SK-N-SH (cell line): ENCODE measurements around the gene BRD2. TPM values are rescaled to one million over a fixed set of nuclear protein-coding genes. Genes with fewer than 3 reads are reported as not detected.
A peak's percentile ranks its signal among the peaks of the same experiment; 100 is the strongest.

Source experiments
- CTCF ChIA-PET: fragments of 300-600, 350-600 bp; formaldehyde crosslinking; extraction: SDS; loops from one replicate; lab custom pipeline; 2021; lab: Yijun Ruan, JAX
- POLR2A ChIA-PET: fragments of 350-600 bp; sonication (Branson Sonifier 250); formaldehyde crosslinking; extraction: SDS; loops from one replicate; lab custom pipeline; 2020; ENCODE audit warnings: antibody characterized with exemption, inconsistent platforms; lab: Yijun Ruan, JAX
- DNase-seq: peaks from one replicate; pipeline ENCODE4 v3.0.0; 2012
- H2AFZ ChIP-seq: fragments of 200-600 bp; sonication (generic); 2 replicates; pipeline ENCODE4 v1.8.1; 2016; ENCODE audit warnings: antibody characterized with exemption, mild to moderate bottlenecking, low read depth
- H3F3A ChIP-seq: fragments of 200-600 bp; sonication (generic); replicated peaks from 2 replicates; pipeline ENCODE3; 2016; ENCODE audit warnings: antibody characterized with exemption, mild to moderate bottlenecking; ENCODE audit not compliant: insufficient read depth
- H3K27ac ChIP-seq, 2 experiments: fragments of 200-500 bp in 1 of 2; fragments of 200-600 bp in 1 of 2; sonication (Bioruptor generic) in 1 of 2; sonication (generic), shearing (Covaris generic) in 1 of 2; 2 replicates each; pipeline versions ENCODE4 v1.5.1 to v1.6.1; 2014 to 2016; ENCODE audit warnings: low read depth in 2 of 2, inconsistent platforms in 1 of 2, low read length in 1 of 2, mild to moderate bottlenecking in 1 of 2, mixed read lengths in 1 of 2
- H3K27me3 ChIP-seq: fragments of 200-600 bp; sonication (generic), shearing (Covaris generic); 2 replicates; pipeline ENCODE4 v1.6.1; 2016; ENCODE audit warnings: mixed run types; ENCODE audit not compliant: insufficient read depth
- H3K36me3 ChIP-seq, 2 experiments: fragments of 200-500 bp in 1 of 2; fragments of 200-600 bp in 1 of 2; sonication (Bioruptor generic) in 1 of 2; sonication (generic) in 1 of 2; replicated peaks in 1 of 2; 2 replicates each; pipeline versions ENCODE3 to v1.5.1; 2014 to 2016; ENCODE audit warnings: low read length in 1 of 2, mild to moderate bottlenecking in 1 of 2; ENCODE audit not compliant: insufficient read depth in 2 of 2, control insufficient read depth in 1 of 2
- H3K4me1 ChIP-seq, 2 experiments: fragments of 200-500 bp in 1 of 2; fragments of 200-600 bp in 1 of 2; sonication (Bioruptor generic) in 1 of 2; sonication (generic), shearing (Covaris generic) in 1 of 2; 2 replicates each; pipeline versions ENCODE4 v1.5.1 to v1.6.1; 2014 to 2016; ENCODE audit warnings: low read depth in 1 of 2, low read length in 1 of 2, mixed run types in 1 of 2; ENCODE audit not compliant: insufficient read depth in 2 of 2, control insufficient read depth in 1 of 2
- H3K4me2 ChIP-seq: fragments of 200-600 bp; sonication (generic), shearing (Covaris generic); 2 replicates; pipeline ENCODE4 v1.6.1; 2017; ENCODE audit warnings: mixed run types
- H3K4me3 ChIP-seq, 2 experiments: fragments of 200-500 bp in 1 of 2; fragments of 200-600 bp in 1 of 2; sonication (Bioruptor generic) in 1 of 2; sonication (generic), shearing (Covaris generic) in 1 of 2; 2 replicates each; pipeline versions ENCODE4 v1.5.1 to v1.8.1; 2014 to 2016; ENCODE audit warnings: low read depth in 2 of 2, inconsistent platforms in 1 of 2, low read length in 1 of 2, mild to moderate bottlenecking in 1 of 2, mixed read lengths in 1 of 2, moderate library complexity in 1 of 2
- H3K79me2 ChIP-seq: fragments of 200-600 bp; sonication (generic); 2 replicates; pipeline ENCODE4 v1.8.1; 2017; ENCODE audit warnings: mild to moderate bottlenecking; ENCODE audit not compliant: insufficient read depth
- H3K9ac ChIP-seq: fragments of 200-600 bp; sonication (generic); 2 replicates; pipeline ENCODE4 v1.6.1; 2017; ENCODE audit warnings: mixed run types
- H3K9me2 ChIP-seq: fragments of 200-600 bp; sonication (generic); 2 replicates; pipeline ENCODE4 v1.6.1; 2017; ENCODE audit warnings: mixed run types
- H3K9me3 ChIP-seq: fragments of 200-600 bp; sonication (generic); 2 replicates; pipeline ENCODE4 v1.6.1; 2017; ENCODE audit warnings: mixed run types, mild to moderate bottlenecking, moderate library complexity
- H4K20me1 ChIP-seq: fragments of 200-600 bp; sonication (generic); 2 replicates; pipeline ENCODE4 v1.6.1; 2017; ENCODE audit warnings: mild to moderate bottlenecking, mixed run types; ENCODE audit not compliant: insufficient read depth
- ELF1 ChIP-seq: IDR thresholded peaks from 2 replicates; pipeline ENCODE4 v1.4.0; 2012
- EP300 ChIP-seq, 2 experiments: IDR thresholded peaks; 2 replicates each; pipeline versions ENCODE4 v1.4.0 to v1.6.1; 2012; ENCODE audit warnings: borderline replicate concordance in 1 of 2, low read depth in 1 of 2, low read length in 1 of 2
- FOSL2 ChIP-seq: IDR thresholded peaks from 2 replicates; pipeline ENCODE4 v1.4.0; 2012; ENCODE audit warnings: low read depth, mild to moderate bottlenecking, moderate library complexity, borderline replicate concordance
- FOXM1 ChIP-seq: IDR thresholded peaks from 2 replicates; pipeline ENCODE4 v1.4.0; 2012; ENCODE audit warnings: low read depth, mild to moderate bottlenecking
- GATA2 ChIP-seq: sonication (generic); formaldehyde crosslinking; IDR thresholded peaks from 2 replicates; pipeline ENCODE4 v1.5.0; 2020; ENCODE audit warnings: mild to moderate bottlenecking, missing genetic modification reagents
- JUND ChIP-seq: IDR thresholded peaks from 2 replicates; pipeline ENCODE4 v1.4.0; 2012
- NRF1 ChIP-seq: IDR thresholded peaks from 2 replicates; pipeline ENCODE4 v1.6.1; 2012; ENCODE audit warnings: low read depth, mild to moderate bottlenecking, low read length
- RAD21 ChIP-seq: IDR thresholded peaks from 2 replicates; pipeline ENCODE4 v1.6.1; 2012; ENCODE audit warnings: mild to moderate bottlenecking, low read length
- RCOR1 ChIP-seq: fragments of 150-350 bp; IDR thresholded peaks from 2 replicates; pipeline ENCODE4 v1.6.1; 2017; ENCODE audit warnings: antibody characterized with exemption, low read length
- YY1 ChIP-seq: IDR thresholded peaks from 2 replicates; pipeline ENCODE4 v1.4.0; 2012; ENCODE audit warnings: low read depth, mild to moderate bottlenecking
- WGBS: methylation state at CpG from one replicate; pipeline ENCODE4 v1.1.6; 2017; ENCODE audit warnings: low lambda C conversion rate; 5-methylcytosine and 5-hydroxymethylcytosine counted together
- polyA plus RNA-seq, 3 experiments: library from polyadenylated mRNA; depleted of rRNA; stranded (reverse); fragments of >200 nt; gene quantifications; 2 replicates each; pipeline ENCODE4 v1.2.3, GENCODE V29; 2012
- TF ChIP-seq, protein P1 (sequence below): fragments of 150-350 bp; IDR thresholded peaks from 2 replicates; pipeline ENCODE4 v1.6.1; 2016; ENCODE audit warnings: mild to moderate bottlenecking, low read depth, low read length
- TF ChIP-seq, protein P2 (sequence below): IDR thresholded peaks from 2 replicates; pipeline ENCODE4; 2012
- TF ChIP-seq, protein P3 (sequence below): IDR thresholded peaks from 2 replicates; pipeline ENCODE4 v1.4.0; 2012; ENCODE audit warnings: low read depth, borderline replicate concordance
- TF ChIP-seq, protein P4 (sequence below): IDR thresholded peaks from 2 replicates; pipeline ENCODE4 v1.4.0; 2012; ENCODE audit warnings: low read depth
- TF ChIP-seq, protein P5 (sequence below): fragments of 200-600 bp; sonication (generic); IDR thresholded peaks from 2 replicates; pipeline ENCODE4 v1.6.1; 2017; ENCODE audit warnings: antibody characterized with exemption, mild to moderate bottlenecking, moderate library complexity

The BRD2 gene
- polyA plus RNA-seq, 1 of the 3 experiments (the other 2 are of a cell fraction) = 104 TPM

DNA sequence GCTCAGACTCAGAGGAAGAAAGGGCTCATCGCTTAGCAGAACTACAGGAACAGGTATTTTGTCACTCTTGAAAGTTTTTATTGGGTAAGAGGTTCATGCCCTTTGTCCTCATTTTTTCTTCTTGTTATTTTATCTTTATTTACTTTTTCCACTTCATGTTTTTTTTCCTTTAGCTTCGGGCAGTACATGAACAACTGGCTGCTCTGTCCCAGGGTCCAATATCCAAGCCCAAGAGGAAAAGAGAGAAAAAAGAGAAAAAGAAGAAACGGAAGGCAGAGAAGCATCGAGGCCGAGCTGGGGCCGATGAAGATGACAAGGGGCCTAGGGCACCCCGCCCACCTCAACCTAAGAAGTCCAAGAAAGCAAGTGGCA lies 9.5 kb downstream of the BRD2 start:
- no peak for DNase-seq
- H3K4me1 ChIP-seq = peaks cover 24 to 25% of the 10 kb centered on the region in 2 experiments
- peaks cover 82% of the 10 kb centered on the region for H3K79me2 ChIP-seq
- H4K20me1 ChIP-seq = peaks cover 100% of the 10 kb centered on the region
- H3K9me3 ChIP-seq = no peaks in the 10 kb centered on the region
- no peaks in the 10 kb centered on the region for H3K27me3 ChIP-seq
- peaks cover 84% of the 10 kb centered on the region for H3F3A ChIP-seq
- POLR2A ChIA-PET = no interaction called here
- no peaks in the 10 kb centered on the region for H3K9me2 ChIP-seq
- no peak overlapping the region for H2AFZ ChIP-seq
- H3K9ac ChIP-seq = no peak overlapping the region
- CTCF ChIA-PET = interaction anchor here (1.0 to 16.2 kb wide), 4 partner anchors 10 to 41 kb away, joined by 3 to 391 read pairs (median 52); partner anchors contain the start of genes HLA-DMA and HLA-DMB
- peaks cover 94 to 98% of the 10 kb centered on the region in 2 experiments for H3K36me3 ChIP-seq
- peak overlapping the region; percentile 50; the same call in 1 of the 2 replicates for H3K4me2 ChIP-seq
- 96% methylated on average over 7 of the region's 7 CpGs for WGBS
- H3K4me3 ChIP-seq = no peak overlapping the region
- TF ChIP-seq, protein P1, sequence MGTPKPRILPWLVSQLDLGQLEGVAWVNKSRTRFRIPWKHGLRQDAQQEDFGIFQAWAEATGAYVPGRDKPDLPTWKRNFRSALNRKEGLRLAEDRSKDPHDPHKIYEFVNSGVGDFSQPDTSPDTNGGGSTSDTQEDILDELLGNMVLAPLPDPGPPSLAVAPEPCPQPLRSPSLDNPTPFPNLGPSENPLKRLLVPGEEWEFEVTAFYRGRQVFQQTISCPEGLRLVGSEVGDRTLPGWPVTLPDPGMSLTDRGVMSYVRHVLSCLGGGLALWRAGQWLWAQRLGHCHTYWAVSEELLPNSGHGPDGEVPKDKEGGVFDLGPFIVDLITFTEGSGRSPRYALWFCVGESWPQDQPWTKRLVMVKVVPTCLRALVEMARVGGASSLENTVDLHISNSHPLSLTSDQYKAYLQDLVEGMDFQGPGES = no peak
- TF ChIP-seq NRF1 = no peak
- TF ChIP-seq RAD21 = no peak
- TF ChIP-seq YY1 = no peak
- TF ChIP-seq, protein P2, sequence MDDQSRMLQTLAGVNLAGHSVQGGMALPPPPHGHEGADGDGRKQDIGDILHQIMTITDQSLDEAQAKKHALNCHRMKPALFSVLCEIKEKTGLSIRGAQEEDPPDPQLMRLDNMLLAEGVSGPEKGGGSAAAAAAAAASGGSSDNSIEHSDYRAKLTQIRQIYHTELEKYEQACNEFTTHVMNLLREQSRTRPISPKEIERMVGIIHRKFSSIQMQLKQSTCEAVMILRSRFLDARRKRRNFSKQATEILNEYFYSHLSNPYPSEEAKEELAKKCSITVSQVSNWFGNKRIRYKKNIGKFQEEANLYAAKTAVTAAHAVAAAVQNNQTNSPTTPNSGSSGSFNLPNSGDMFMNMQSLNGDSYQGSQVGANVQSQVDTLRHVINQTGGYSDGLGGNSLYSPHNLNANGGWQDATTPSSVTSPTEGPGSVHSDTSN = no peak
- TF ChIP-seq EP300 (IDR thresholded peaks at IDR 0.05; ENCODE audit: borderline replicate concordance in 1 of 2, low read depth in 1 of 2, low read length in 1 of 2) = no peak
- TF ChIP-seq, protein P3, sequence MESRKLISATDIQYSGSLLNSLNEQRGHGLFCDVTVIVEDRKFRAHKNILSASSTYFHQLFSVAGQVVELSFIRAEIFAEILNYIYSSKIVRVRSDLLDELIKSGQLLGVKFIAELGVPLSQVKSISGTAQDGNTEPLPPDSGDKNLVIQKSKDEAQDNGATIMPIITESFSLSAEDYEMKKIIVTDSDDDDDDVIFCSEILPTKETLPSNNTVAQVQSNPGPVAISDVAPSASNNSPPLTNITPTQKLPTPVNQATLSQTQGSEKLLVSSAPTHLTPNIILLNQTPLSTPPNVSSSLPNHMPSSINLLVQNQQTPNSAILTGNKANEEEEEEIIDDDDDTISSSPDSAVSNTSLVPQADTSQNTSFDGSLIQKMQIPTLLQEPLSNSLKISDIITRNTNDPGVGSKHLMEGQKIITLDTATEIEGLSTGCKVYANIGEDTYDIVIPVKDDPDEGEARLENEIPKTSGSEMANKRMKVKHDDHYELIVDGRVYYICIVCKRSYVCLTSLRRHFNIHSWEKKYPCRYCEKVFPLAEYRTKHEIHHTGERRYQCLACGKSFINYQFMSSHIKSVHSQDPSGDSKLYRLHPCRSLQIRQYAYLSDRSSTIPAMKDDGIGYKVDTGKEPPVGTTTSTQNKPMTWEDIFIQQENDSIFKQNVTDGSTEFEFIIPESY = no peak
- H3K27ac ChIP-seq = no peak overlapping the region

DNA sequence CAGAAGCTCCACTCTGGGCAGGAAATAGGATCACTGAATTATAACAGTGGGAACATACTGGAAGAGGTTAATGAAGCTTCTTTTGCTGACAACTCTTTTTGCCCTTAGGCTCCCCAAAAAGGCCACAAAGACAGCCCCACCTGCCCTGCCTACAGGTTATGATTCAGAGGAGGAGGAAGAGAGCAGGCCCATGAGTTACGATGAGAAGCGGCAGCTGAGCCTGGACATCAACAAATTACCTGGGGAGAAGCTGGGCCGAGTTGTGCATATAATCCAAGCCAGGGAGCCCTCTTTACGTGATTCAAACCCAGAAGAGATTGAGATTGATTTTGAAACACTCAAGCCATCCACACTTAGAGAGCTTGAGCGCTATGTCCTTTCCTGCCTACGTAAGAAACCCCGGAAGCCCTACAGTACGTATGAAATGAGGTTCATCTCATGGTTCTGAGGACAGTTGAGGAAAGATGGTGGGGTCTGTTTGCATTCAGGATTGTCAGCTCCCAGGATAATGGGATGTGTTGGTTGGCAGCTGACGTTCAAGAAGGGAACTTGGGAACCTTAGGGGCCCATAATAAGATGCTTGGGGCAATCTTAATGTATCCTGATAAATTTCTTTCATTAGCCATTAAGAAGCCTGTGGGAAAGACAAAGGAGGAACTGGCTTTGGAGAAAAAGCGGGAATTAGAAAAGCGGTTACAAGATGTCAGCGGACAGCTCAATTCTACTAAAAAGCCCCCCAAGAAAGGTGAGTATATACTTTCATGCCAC lies 11.5 kb downstream of the BRD2 start:
- no peak overlapping the region for H3K27ac ChIP-seq
- ChIA-PET CTCF (interaction anchor here (0.9 to 16.2 kb wide), 10 partner anchors 9 to 268 kb away, joined by 3 to 391 read pairs (median 6); partner anchors contain the start of genes BRD2, HLA-DMA, HLA-DMB and TAP2), POLR2A (interaction anchor here (2.2 kb wide), 1 partner anchor 8 kb away, joined by 13 read pairs; no protein-coding TSS in a partner anchor)
- DNase-seq = no peak
- H3K4me3 ChIP-seq = no peak overlapping the region
- H3K4me1 ChIP-seq = peaks cover 18 to 22% of the 10 kb centered on the region in 2 experiments
- H4K20me1 ChIP-seq = peaks cover 96% of the 10 kb centered on the region
- peaks cover 81 to 83% of the 10 kb centered on the region in 2 experiments for H3K36me3 ChIP-seq
- TF ChIP-seq, protein P4, sequence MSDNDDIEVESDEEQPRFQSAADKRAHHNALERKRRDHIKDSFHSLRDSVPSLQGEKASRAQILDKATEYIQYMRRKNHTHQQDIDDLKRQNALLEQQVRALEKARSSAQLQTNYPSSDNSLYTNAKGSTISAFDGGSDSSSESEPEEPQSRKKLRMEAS = no peak
- TF ChIP-seq, protein P5, sequence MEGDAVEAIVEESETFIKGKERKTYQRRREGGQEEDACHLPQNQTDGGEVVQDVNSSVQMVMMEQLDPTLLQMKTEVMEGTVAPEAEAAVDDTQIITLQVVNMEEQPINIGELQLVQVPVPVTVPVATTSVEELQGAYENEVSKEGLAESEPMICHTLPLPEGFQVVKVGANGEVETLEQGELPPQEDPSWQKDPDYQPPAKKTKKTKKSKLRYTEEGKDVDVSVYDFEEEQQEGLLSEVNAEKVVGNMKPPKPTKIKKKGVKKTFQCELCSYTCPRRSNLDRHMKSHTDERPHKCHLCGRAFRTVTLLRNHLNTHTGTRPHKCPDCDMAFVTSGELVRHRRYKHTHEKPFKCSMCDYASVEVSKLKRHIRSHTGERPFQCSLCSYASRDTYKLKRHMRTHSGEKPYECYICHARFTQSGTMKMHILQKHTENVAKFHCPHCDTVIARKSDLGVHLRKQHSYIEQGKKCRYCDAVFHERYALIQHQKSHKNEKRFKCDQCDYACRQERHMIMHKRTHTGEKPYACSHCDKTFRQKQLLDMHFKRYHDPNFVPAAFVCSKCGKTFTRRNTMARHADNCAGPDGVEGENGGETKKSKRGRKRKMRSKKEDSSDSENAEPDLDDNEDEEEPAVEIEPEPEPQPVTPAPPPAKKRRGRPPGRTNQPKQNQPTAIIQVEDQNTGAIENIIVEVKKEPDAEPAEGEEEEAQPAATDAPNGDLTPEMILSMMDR = no peak
- no peak for TF ChIP-seq JUND
- no peak for TF ChIP-seq RCOR1
- no peak for TF ChIP-seq GATA2 (CRISPR knock-in tag)
- no peak for TF ChIP-seq ELF1
- no peak for TF ChIP-seq FOXM1
- no peak for TF ChIP-seq FOSL2
- TF ChIP-seq, protein P1 = no peak
- H3K9me2 ChIP-seq = no peaks in the 10 kb centered on the region
- H3K27me3 ChIP-seq = no peaks in the 10 kb centered on the region
- 98% methylated on average over 12 of the region's 12 CpGs for WGBS
- H3K4me2 ChIP-seq = no peak overlapping the region
- H3K79me2 ChIP-seq = peaks cover 63% of the 10 kb centered on the region
- H3K9me3 ChIP-seq = no peaks in the 10 kb centered on the region
- H2AFZ ChIP-seq = no peak overlapping the region
- peaks cover 94% of the 10 kb centered on the region for H3F3A ChIP-seq
- H3K9ac ChIP-seq = no peak overlapping the region
